ENCODE data around the gene CCDC71L.
A peak's percentile ranks its signal among the peaks of the same experiment; 100 is the strongest.

Gene CCDC71L

GRCh38 chr7:106623315-106623660 is 37.7 kb downstream of the CCDC71L start:
- DNase-seq, result no peak

- no peak for DNase-seq
These were observed 38.2 kb downstream of the CCDC71L start for GRCh38 chr7:106622654-106623314.

- DNase-seq, result no peak
These were observed 39.4 kb downstream of the CCDC71L start for GRCh38 chr7:106621393-106622132.

- DNase-seq, result no peak
These were observed 40.3 kb downstream of the CCDC71L start for GRCh38 chr7:106620676-106621075.

GRCh38 chr7:106620034-106620433 is 40.9 kb downstream of the CCDC71L start:
- no peak for DNase-seq

- no peak for DNase-seq
These were observed 41.7 kb downstream of the CCDC71L start for GRCh38 chr7:106619213-106619612.

- DNase-seq, result peak; percentile 40
These were observed 42.5 kb downstream of the CCDC71L start for GRCh38 chr7:106618480-106618879.

- no peak for DNase-seq
These were observed 43.1 kb downstream of the CCDC71L start for GRCh38 chr7:106617860-106618259.

GRCh38 chr7:106616708-106617051 is 44.3 kb downstream of the CCDC71L start:
- no peak for DNase-seq

GRCh38 chr7:106615808-106616707 is 44.9 kb downstream of the CCDC71L start:
- DNase-seq, result no peak

- DNase-seq, result no peak
These were observed 46.2 kb downstream of the CCDC71L start for GRCh38 chr7:106614751-106615150.

- DNase-seq, result no peak
These were observed 47.0 kb downstream of the CCDC71L start for GRCh38 chr7:106613848-106614560.

- no peak for DNase-seq
These were observed 47.7 kb downstream of the CCDC71L start for GRCh38 chr7:106613279-106613678.

GRCh38 chr7:106612432-106612831 is 48.5 kb downstream of the CCDC71L start:
- no peak for DNase-seq

GRCh38 chr7:106611911-106612310 is 49.0 kb downstream of the CCDC71L start:
- DNase-seq, result no peak

- no peak for DNase-seq
These were observed 49.7 kb downstream of the CCDC71L start for GRCh38 chr7:106610996-106611886.

- no peak for DNase-seq
These were observed 51.5 kb downstream of the CCDC71L start for GRCh38 chr7:106609416-106609815.

GRCh38 chr7:106608661-106609060 is 52.3 kb downstream of the CCDC71L start:
- no peak for DNase-seq
